ENCODE data around the gene MMP8. TPM values are rescaled to one million over a fixed set of nuclear protein-coding genes. Genes with fewer than 3 reads are reported as not detected.

The MMP8 gene
- total and polyA plus RNA-seq, 9 of the 15 experiments (the other 6 are each of a cell fraction or from before 2014, with no cell fraction given): not detected

DNA sequence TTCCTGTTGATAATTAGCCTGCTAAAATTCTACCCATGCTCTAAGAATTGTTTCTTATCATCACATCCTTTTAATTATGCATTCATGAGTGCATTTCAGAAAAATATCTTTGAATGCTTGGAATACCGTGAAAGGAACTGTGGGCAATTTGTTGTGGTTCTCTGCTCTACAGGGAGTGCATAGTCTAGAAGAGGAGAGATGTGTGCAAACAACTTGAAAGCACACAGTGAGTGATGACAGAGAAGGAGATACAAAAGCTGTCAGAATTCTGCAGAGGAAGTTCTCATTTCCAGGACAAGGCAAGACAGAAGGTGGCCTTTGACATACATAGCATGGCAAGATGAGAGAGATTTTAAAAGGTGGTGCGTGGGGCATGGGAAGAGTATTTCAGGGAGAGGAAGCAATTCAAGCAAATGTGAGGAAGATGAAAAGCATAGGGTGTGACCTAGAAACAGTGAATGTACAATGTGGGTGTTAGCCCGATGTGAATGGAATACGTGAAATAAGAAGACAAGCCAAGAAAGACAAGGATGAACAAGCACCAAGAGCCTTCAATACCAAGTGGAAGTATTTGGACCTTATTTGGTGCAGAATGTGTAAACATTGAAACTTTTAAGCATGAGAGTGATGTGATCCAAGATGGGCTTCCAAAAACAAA is 5.0 kb downstream of the MMP8 start:
- WGBS (ENCODE audit: insufficient coverage, low coverage, missing lambda C conversion rate): 2% methylated on average over 4 of the region's 4 CpGs
- ChIA-PET POLR2A (no interaction called here), CTCF (ENCODE audit: low intra/inter-chr PET ratio) (no interaction called here)
- intact Hi-C loops (cut with micrococcal nuclease) (no loop called here), in situ Hi-C loops (cut with MboI) (no loop called here)
- Histone ChIP-seq H3K27me3 (ENCODE audit: control insufficient read depth in 2 of 2, insufficient read depth in 2 of 2, low read length in 2 of 2) (no peaks in the 10 kb centered on the region), H3K27ac (ENCODE audit: extremely low read depth, low read depth, low read length) (no peak overlapping the region), H3K4me1 (replicated peaks in 1 of 2; ENCODE audit: control insufficient read depth in 2 of 2, insufficient read depth in 2 of 2, low read length in 2 of 2) (no peaks in the 10 kb centered on the region), H3K36me3 (ENCODE audit: control insufficient read depth, insufficient read depth, low read length) (no peaks in the 10 kb centered on the region), H3K79me2 (ENCODE audit: control insufficient read depth, insufficient read depth, low read length) (no peaks in the 10 kb centered on the region), H3K9me3 (replicated peaks; ENCODE audit: control insufficient read depth, insufficient read depth, low read depth, low read length) (no peaks in the 10 kb centered on the region), H3K4me2 (ENCODE audit: insufficient read depth, low read length) (no peak overlapping the region), H3K4me3 (no peak overlapping the region), H3K9me1 (ENCODE audit: control insufficient read depth, insufficient read depth, low read length) (no peaks in the 10 kb centered on the region), H2AFZ (ENCODE audit: low read depth, low read length) (no peak overlapping the region), H3K9ac (ENCODE audit: insufficient read depth in 1 of 2, low read depth in 2 of 2, low read length in 2 of 2) (no peak overlapping the region), H4K20me1 (replicated peaks; ENCODE audit: control insufficient read depth, insufficient read depth, low read length) (no peaks in the 10 kb centered on the region)
- no TSS peak for BruUV-seq (replicated peaks)
- no peak for DNase-seq (ENCODE audit: extremely low read depth in 1 of 4, low spot score in 3 of 4)
- ATAC-seq: no peak
- no peak for FAIRE-seq
- TF ChIP-seq RFX5 (IDR thresholded peaks at IDR 0.05; ENCODE audit: low read depth, low read length) (no peak), ADNP (tag; IDR thresholded peaks at IDR 0.05) (no peak), RB1 (IDR thresholded peaks at IDR 0.05; ENCODE audit: low read depth) (no peak), SPI1 (IDR thresholded peaks at IDR 0.05; ENCODE audit: borderline replicate concordance, low read depth, low read length) (no peak), ZNF140 (CRISPR knock-in tag; IDR thresholded peaks at IDR 0.05) (no peak)
- TF ChIP-seq, protein P1, sequence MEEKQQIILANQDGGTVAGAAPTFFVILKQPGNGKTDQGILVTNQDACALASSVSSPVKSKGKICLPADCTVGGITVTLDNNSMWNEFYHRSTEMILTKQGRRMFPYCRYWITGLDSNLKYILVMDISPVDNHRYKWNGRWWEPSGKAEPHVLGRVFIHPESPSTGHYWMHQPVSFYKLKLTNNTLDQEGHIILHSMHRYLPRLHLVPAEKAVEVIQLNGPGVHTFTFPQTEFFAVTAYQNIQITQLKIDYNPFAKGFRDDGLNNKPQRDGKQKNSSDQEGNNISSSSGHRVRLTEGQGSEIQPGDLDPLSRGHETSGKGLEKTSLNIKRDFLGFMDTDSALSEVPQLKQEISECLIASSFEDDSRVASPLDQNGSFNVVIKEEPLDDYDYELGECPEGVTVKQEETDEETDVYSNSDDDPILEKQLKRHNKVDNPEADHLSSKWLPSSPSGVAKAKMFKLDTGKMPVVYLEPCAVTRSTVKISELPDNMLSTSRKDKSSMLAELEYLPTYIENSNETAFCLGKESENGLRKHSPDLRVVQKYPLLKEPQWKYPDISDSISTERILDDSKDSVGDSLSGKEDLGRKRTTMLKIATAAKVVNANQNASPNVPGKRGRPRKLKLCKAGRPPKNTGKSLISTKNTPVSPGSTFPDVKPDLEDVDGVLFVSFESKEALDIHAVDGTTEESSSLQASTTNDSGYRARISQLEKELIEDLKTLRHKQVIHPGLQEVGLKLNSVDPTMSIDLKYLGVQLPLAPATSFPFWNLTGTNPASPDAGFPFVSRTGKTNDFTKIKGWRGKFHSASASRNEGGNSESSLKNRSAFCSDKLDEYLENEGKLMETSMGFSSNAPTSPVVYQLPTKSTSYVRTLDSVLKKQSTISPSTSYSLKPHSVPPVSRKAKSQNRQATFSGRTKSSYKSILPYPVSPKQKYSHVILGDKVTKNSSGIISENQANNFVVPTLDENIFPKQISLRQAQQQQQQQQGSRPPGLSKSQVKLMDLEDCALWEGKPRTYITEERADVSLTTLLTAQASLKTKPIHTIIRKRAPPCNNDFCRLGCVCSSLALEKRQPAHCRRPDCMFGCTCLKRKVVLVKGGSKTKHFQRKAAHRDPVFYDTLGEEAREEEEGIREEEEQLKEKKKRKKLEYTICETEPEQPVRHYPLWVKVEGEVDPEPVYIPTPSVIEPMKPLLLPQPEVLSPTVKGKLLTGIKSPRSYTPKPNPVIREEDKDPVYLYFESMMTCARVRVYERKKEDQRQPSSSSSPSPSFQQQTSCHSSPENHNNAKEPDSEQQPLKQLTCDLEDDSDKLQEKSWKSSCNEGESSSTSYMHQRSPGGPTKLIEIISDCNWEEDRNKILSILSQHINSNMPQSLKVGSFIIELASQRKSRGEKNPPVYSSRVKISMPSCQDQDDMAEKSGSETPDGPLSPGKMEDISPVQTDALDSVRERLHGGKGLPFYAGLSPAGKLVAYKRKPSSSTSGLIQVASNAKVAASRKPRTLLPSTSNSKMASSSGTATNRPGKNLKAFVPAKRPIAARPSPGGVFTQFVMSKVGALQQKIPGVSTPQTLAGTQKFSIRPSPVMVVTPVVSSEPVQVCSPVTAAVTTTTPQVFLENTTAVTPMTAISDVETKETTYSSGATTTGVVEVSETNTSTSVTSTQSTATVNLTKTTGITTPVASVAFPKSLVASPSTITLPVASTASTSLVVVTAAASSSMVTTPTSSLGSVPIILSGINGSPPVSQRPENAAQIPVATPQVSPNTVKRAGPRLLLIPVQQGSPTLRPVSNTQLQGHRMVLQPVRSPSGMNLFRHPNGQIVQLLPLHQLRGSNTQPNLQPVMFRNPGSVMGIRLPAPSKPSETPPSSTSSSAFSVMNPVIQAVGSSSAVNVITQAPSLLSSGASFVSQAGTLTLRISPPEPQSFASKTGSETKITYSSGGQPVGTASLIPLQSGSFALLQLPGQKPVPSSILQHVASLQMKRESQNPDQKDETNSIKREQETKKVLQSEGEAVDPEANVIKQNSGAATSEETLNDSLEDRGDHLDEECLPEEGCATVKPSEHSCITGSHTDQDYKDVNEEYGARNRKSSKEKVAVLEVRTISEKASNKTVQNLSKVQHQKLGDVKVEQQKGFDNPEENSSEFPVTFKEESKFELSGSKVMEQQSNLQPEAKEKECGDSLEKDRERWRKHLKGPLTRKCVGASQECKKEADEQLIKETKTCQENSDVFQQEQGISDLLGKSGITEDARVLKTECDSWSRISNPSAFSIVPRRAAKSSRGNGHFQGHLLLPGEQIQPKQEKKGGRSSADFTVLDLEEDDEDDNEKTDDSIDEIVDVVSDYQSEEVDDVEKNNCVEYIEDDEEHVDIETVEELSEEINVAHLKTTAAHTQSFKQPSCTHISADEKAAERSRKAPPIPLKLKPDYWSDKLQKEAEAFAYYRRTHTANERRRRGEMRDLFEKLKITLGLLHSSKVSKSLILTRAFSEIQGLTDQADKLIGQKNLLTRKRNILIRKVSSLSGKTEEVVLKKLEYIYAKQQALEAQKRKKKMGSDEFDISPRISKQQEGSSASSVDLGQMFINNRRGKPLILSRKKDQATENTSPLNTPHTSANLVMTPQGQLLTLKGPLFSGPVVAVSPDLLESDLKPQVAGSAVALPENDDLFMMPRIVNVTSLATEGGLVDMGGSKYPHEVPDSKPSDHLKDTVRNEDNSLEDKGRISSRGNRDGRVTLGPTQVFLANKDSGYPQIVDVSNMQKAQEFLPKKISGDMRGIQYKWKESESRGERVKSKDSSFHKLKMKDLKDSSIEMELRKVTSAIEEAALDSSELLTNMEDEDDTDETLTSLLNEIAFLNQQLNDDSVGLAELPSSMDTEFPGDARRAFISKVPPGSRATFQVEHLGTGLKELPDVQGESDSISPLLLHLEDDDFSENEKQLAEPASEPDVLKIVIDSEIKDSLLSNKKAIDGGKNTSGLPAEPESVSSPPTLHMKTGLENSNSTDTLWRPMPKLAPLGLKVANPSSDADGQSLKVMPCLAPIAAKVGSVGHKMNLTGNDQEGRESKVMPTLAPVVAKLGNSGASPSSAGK (IDR thresholded peaks at IDR 0.05): no peak
- TF ChIP-seq, protein P2, sequence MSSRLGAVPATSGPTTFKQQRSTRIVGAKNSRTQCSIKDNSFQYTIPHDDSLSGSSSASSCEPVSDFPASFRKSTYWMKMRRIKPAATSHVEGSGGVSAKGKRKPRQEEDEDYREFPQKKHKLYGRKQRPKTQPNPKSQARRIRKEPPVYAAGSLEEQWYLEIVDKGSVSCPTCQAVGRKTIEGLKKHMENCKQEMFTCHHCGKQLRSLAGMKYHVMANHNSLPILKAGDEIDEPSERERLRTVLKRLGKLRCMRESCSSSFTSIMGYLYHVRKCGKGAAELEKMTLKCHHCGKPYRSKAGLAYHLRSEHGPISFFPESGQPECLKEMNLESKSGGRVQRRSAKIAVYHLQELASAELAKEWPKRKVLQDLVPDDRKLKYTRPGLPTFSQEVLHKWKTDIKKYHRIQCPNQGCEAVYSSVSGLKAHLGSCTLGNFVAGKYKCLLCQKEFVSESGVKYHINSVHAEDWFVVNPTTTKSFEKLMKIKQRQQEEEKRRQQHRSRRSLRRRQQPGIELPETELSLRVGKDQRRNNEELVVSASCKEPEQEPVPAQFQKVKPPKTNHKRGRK (tag; IDR thresholded peaks at IDR 0.05): no peak

Data from K562 (cell line).